ENCODE measurements around the gene SLC1A5. TPM values are rescaled to one million over a fixed set of nuclear protein-coding genes. Genes with fewer than 3 reads are reported as not detected.
A peak's percentile ranks its signal among the peaks of the same experiment; 100 is the strongest.

Gene SLC1A5
- total and polyA plus RNA-seq, 12 donors = 3.2 to 30.5 (median 6.2) TPM

GRCh38 chr19:46726971-46727501 is 61.4 kb downstream of the SLC1A5 start:
- no peaks in the 10 kb centered on the region for H3K27me3 ChIP-seq
- TF ChIP-seq CTCF (IDR thresholded peaks at IDR 0.05) = no peak
- WGBS, 2 donors = 56 to 60% methylated on average over 14 of the region's 14 CpGs
- DNase-seq = no peak
- peaks cover 6 to 100% (median 88%) of the 10 kb centered on the region in 9 donors for H3K36me3 ChIP-seq
- H3K27ac ChIP-seq = peak overlapping the region in 7 of 10 donors; percentile 69 to 84 (median 78)
- no peak for ATAC-seq
- intact Hi-C loops (cut with DNase I) = no loop called here
- H3K9me3 ChIP-seq = no peaks in the 10 kb centered on the region
- H3K4me1 ChIP-seq = peaks cover 9 to 61% (median 32%) of the 10 kb centered on the region in 9 donors
- peak overlapping the region in 3 of 10 donors; percentile 20 to 31 (median 20) for H3K4me3 ChIP-seq

- peak overlapping the region in 5 of 10 donors; percentile 69 to 82 (median 77) for H3K27ac ChIP-seq
- DNase-seq (no peak), ATAC-seq (no peak)
- peaks cover 9 to 57% (median 32%) of the 10 kb centered on the region in 9 donors for H3K4me1 ChIP-seq
- H3K9me3 ChIP-seq = no peaks in the 10 kb centered on the region
- H3K27me3 ChIP-seq = no peaks in the 10 kb centered on the region
- 81 to 86% methylated on average over 10 of the region's 10 CpGs for WGBS, 2 donors
- H3K4me3 ChIP-seq = peak overlapping the region in 3 of 10 donors; percentile 20 to 31 (median 20)
- H3K36me3 ChIP-seq = peaks cover 6 to 100% (median 88%) of the 10 kb centered on the region in 9 donors
- TF ChIP-seq CTCF (IDR thresholded peaks at IDR 0.05) = no peak
- intact Hi-C loops (cut with DNase I) = no loop called here
Measured at GRCh38 chr19:46726551-46726950, 61.8 kb downstream of the SLC1A5 start.

- intact Hi-C loops (cut with DNase I) = no loop called here
- 58% methylated on average over 9 of the region's 9 CpGs for WGBS, 2 donors
Measured at GRCh38 chr19:46725859-46726393, 62.5 kb downstream of the SLC1A5 start.

More at GRCh38 chr19:46725859-46726393, 62.5 kb downstream of the SLC1A5 start:
- Histone ChIP-seq H3K4me3 (no peak overlapping the region), H3K4me1 (peaks cover 9 to 51% (median 29%) of the 10 kb centered on the region in 9 donors), H3K27ac (peak overlapping the region in 2 of 10 donors; percentile 69 to 81), H3K36me3 (peaks cover 6 to 100% (median 91%) of the 10 kb centered on the region in 9 donors), H3K9me3 (no peaks in the 10 kb centered on the region), H3K27me3 (no peaks in the 10 kb centered on the region)
- no peak for DNase-seq
- no peak for ATAC-seq
- TF ChIP-seq CTCF (IDR thresholded peaks at IDR 0.05) = no peak

Data from heart right ventricle (tissue), 16 donors.